Stimulated activated effector memory CD8-positive, alpha-beta T cell treated with anti-CD3 and anti-CD28 coated beads, Interleukin-12 subunit alpha, Interleukin-12 subunit beta, amount 100 ng/mL, for 72 hours (primary cell): Measurements from ENCODE around the gene LRRK1.

Experiments
- ATAC-seq: fragments of 150-1000 bp; cut with Tn5 transposase; 2 replicates; pipeline ENCODE4 v1.10.0; 2021
- DNase-seq, 2 donors: peaks; one replicate each; pipeline ENCODE4 v3.0.0; 2021 to 2022; ENCODE audit warnings: low spot score in 2 of 2
- H3K27ac Mint-ChIP-seq: one replicate; pipeline ENCODE4 v1.8.0; 2022; ENCODE audit warnings: mild to moderate bottlenecking, mixed read lengths
- H3K36me3 Mint-ChIP-seq: one replicate; pipeline ENCODE4 v1.8.0; 2022; ENCODE audit warnings: mild to moderate bottlenecking, mixed read lengths
- H3K4me1 Mint-ChIP-seq: one replicate; pipeline ENCODE4 v1.8.0; 2022; ENCODE audit warnings: mixed read lengths
- H3K4me3 Mint-ChIP-seq: one replicate; pipeline ENCODE4 v1.8.0; 2022; ENCODE audit warnings: mild to moderate bottlenecking, mixed read lengths
- H3K9me3 Mint-ChIP-seq: one replicate; pipeline ENCODE4 v1.8.0; 2022; ENCODE audit warnings: mixed read lengths

Gene LRRK1

DNA sequence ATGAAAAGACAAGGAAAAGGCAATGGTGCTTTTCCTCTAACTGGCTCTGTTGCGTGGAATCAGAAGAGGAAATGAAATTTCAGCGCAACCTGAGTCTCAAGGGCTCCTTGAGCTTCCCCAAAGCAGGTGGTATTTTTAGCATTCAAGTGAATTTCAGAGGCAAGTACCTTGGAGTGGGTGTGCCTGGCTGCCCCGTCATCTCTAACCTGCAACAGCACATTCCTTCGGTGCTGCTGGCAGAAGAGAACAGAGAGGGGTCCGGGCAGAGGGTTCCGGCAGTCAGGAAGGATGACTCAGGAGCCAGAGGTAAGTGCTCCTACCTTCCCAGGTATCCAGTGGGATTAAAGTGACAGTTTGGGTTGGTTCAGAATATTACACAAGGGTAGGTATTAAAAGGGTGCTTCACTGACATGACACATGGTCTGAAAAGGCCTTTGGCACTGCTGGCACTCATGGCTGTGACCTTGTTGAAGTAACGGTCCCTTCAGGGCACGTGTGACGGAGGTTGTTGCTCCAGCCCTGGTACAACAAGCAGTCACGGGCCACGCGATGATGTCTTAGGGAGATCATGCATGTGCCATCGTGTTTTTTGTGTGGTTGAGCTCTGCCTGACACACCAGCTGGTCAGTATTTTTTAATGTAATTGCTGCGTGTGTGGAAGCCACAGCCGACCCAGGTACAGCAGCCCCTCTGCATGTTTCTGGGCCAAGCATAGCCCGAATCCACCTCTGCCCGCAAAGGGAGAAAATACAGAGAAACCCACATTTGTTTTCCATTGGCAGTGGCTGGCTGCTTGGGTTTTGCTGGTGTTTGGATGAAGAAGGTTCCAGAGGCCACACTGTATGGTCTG lies 75.7 kb downstream of the LRRK1 start:
- H3K9me3 Mint-ChIP-seq = no peaks in the 10 kb centered on the region
- no peaks in the 10 kb centered on the region for H3K4me1 Mint-ChIP-seq
- no peaks in the 10 kb centered on the region for H3K36me3 Mint-ChIP-seq
- no peak overlapping the region for H3K27ac Mint-ChIP-seq
- peak in 1 of 2 donors; percentile 17 for DNase-seq
- H3K4me3 Mint-ChIP-seq = no peak overlapping the region
- ATAC-seq = no peak

DNA sequence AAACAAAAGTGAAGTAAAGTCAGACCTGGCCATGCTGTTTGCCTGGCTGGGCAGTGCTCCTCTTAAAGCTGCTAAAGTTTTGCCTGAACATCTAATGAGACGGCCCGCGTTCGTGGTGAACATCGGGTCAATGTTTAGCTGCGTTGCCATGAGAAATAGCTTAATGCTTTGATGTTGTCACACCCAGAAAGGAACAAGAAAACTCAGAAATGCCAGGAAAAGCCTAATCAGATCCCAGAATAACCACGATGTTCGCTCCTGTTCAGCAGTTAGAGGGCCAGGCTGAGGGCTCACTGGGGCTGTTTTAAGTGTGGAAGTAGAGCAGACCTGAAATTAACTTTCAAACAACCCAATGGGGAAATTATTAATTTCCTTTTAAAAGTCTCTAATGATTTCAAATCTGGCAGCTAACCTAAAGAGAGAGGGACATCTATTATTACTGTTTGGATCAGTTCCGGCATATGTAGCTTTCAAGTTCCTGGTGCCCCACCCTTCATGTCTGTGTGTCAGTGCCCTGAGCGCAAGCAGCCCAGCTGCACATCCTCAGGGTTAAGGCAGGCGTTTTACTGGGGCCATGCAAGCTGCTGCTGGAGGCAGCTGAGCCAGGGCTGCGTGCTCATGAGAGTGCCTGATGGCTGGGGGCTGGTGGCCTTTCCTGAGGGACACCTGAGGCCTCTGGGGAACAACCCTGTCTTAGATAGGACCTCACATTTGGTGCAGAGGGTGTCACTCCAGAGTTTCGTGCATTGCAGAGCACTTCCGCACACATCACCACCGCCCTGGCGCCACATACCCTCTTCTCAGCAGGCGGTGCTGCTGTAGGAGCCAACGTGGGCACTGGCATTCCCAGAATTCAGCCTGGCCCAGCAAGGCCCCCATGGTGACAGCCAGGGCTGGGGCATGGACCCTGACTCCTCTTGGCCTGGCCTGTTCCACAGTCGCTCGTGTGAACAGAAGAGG lies 76.6 kb downstream of the LRRK1 start:
- H3K4me3 Mint-ChIP-seq = no peak overlapping the region
- DNase-seq = peak in 1 of 2 donors; percentile 29
- no peaks in the 10 kb centered on the region for H3K36me3 Mint-ChIP-seq
- no peaks in the 10 kb centered on the region for H3K9me3 Mint-ChIP-seq
- H3K4me1 Mint-ChIP-seq = no peaks in the 10 kb centered on the region
- no peak for ATAC-seq
- no peak overlapping the region for H3K27ac Mint-ChIP-seq

DNA sequence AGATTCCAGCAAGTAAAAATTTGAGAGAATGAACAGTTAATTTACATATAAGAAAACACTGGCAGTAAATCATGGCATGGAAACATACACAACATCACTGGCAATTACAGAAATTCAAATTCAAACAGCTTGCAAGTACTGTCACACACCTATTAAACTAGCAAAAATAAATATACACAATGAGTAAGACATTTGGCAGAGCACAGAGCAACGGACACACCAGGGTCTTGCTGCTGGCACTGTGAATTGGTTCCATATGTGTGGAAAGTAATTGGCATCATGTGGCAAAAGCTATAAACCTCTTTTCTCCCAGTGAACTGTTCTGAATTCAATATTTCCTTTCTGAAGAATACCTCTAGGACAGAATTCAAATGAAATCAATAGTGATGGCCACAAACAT lies 78.3 kb downstream of the LRRK1 start:
- H3K9me3 Mint-ChIP-seq = no peaks in the 10 kb centered on the region
- H3K27ac Mint-ChIP-seq = no peak overlapping the region
- DNase-seq (no peak), ATAC-seq (no peak)
- H3K36me3 Mint-ChIP-seq = no peaks in the 10 kb centered on the region
- no peaks in the 10 kb centered on the region for H3K4me1 Mint-ChIP-seq
- no peak overlapping the region for H3K4me3 Mint-ChIP-seq

DNA sequence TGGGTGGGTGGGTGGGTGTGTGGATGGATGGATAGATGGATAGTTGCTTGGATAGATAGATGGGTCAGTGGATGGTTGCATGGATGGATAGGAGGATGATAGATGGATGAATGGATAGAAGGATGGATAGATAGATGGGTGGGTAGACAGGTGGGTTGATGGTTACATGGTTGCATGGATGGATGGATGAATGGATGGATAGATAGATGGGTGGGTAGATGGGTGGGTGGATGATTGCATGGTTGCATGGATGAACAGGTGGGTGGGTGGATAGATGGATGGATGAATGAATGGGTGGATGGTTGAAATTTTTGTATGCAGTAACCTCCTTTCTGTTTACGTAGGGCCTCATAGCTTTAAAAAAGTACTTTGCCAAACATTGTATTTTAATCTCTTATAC lies 79.5 kb downstream of the LRRK1 start:
- Mint-ChIP-seq H3K9me3 (no peaks in the 10 kb centered on the region), H3K4me3 (no peak overlapping the region), H3K27ac (no peak overlapping the region), H3K4me1 (no peaks in the 10 kb centered on the region), H3K36me3 (no peaks in the 10 kb centered on the region)
- ATAC-seq (no peak), DNase-seq (no peak)

DNA sequence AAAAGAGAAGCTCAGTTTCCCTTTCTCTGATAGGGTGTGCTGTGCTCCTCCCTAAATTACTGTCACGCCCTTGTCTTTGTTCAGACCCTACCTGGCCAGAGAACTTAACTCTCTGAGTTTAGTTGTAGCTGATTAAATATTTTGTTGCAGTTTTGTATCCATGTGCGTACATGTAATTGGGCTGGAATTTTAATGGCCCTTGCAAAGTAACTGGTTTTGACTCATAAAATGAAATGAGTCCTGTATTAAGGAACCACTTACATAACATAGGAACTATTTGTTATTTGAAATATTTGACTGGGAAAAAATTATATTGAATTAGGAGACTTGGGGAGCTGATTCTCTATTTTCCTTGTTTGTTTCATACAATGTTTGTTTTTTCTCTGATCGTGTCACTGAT lies 80.2 kb downstream of the LRRK1 start:
- no peak overlapping the region for H3K27ac Mint-ChIP-seq
- no peaks in the 10 kb centered on the region for H3K4me1 Mint-ChIP-seq
- no peak overlapping the region for H3K4me3 Mint-ChIP-seq
- ATAC-seq = no peak
- no peak for DNase-seq
- H3K36me3 Mint-ChIP-seq = no peaks in the 10 kb centered on the region
- no peaks in the 10 kb centered on the region for H3K9me3 Mint-ChIP-seq

DNA sequence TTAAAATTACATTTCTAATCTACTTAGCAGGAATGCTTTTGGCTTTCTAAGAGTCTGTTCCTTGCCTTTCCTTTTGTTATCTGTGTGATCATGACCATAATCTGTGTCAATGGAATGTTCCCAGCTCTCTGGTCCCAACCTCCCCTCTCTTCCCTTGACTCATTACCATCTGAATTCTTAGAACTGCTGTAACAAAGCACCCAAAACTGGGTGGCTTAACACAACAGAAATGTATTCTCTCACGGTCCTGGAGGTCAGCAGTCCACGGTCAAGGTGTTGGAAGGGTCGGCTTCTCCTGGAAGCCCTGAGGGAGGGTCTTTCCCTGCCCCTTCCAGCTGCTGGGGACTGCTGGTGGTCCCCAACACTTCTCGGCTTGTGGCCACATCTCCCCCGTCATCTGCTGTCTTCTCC lies 81.1 kb downstream of the LRRK1 start:
- ATAC-seq (no peak), DNase-seq (peak in 1 of 2 donors; percentile 37)
- Mint-ChIP-seq H3K36me3 (no peaks in the 10 kb centered on the region), H3K4me1 (no peaks in the 10 kb centered on the region), H3K9me3 (no peaks in the 10 kb centered on the region), H3K4me3 (no peak overlapping the region), H3K27ac (no peak overlapping the region)

DNA sequence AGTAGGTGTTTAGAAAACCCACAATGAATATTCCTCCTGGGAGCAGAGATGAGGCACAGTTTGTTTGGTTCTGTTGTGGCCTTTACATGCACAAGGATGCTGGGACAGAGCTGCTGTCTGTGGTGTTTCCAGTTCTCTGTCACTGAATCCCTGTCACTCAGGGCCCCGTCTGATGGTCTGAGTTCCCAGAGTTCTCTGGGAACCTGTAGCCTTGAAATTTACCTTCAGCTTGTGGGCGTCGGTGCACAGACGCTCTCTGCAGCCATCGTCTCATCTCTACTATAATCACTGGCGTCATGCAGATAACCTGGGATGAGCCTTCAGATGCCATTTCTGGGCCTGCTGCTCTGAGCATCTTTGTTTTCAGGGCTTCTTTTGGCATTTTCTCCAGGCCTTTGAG lies 81.9 kb downstream of the LRRK1 start:
- DNase-seq (peak in 1 of 2 donors; percentile 20), ATAC-seq (no peak)
- H3K9me3 Mint-ChIP-seq = no peaks in the 10 kb centered on the region
- H3K36me3 Mint-ChIP-seq = no peaks in the 10 kb centered on the region
- H3K4me1 Mint-ChIP-seq = no peaks in the 10 kb centered on the region
- H3K4me3 Mint-ChIP-seq = no peak overlapping the region
- no peak overlapping the region for H3K27ac Mint-ChIP-seq

DNA sequence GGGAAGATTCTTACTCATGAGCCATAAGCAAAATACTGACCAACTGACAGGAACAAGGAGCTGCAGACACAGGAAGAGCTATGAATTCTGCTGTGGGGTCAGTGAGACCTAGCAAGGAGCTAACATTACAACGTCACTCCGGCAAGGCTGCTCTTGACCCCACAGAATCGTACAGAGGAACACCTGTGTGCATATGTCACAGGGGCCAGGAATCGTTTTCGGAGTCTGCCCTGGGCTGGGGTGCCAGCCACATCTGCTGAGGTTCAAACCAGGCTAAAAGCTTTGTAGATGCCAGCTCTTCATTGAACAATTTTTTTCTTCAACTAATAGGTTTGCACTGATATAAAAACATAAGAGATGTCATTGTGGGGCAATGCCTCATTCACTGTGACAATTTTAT lies 82.6 kb downstream of the LRRK1 start:
- H3K36me3 Mint-ChIP-seq = no peaks in the 10 kb centered on the region
- H3K4me3 Mint-ChIP-seq = no peak overlapping the region
- no peak overlapping the region for H3K27ac Mint-ChIP-seq
- DNase-seq = no peak
- ATAC-seq = no peak
- H3K9me3 Mint-ChIP-seq = no peaks in the 10 kb centered on the region
- no peaks in the 10 kb centered on the region for H3K4me1 Mint-ChIP-seq

DNA sequence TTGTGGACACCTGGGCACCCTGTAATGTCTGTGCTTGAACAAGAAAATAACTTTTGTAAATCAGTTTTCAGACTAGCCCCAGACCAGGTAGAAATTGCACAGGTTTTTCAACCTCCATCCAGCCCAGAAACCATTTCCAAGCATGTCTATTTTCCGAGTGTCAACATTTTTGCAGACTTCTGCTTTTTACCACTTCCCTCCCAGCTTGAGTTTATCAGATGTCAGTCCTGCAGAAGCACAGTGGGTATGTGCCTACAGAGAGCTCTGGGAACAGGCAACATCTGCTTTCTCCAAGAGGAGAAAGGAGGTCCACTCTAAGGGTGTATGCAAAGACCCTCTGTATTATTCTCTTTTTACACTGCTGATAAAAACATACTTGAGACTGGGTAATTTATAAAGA lies 83.9 kb downstream of the LRRK1 start:
- no peaks in the 10 kb centered on the region for H3K9me3 Mint-ChIP-seq
- ATAC-seq = no peak
- no peaks in the 10 kb centered on the region for H3K36me3 Mint-ChIP-seq
- no peak overlapping the region for H3K4me3 Mint-ChIP-seq
- no peak overlapping the region for H3K27ac Mint-ChIP-seq
- DNase-seq = no peak
- peaks cover 12% of the 10 kb centered on the region for H3K4me1 Mint-ChIP-seq

DNA sequence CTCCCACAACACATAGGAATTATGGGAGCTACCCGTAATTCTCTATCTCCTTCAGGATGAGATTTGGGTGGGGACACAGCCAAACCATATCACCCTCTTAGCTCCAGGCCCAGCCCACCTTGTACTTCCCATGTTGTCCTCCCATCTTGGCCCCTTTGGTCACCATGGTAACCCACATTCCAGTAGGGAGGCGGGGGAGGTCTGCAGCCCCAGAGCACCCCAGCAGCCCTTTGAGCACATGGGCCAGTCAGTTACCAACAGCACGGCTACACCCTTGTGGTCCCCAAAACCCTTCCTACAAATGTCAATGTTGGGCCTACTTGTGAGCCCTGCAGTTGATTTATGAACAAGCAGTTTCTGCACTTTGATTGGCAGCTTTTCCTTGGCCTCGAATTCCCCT lies 84.5 kb downstream of the LRRK1 start:
- no peak for ATAC-seq
- Mint-ChIP-seq H3K4me1 (peaks cover 19% of the 10 kb centered on the region), H3K4me3 (no peak overlapping the region), H3K36me3 (peaks cover 3% of the 10 kb centered on the region), H3K9me3 (no peaks in the 10 kb centered on the region), H3K27ac (no peak overlapping the region)
- no peak for DNase-seq

DNA sequence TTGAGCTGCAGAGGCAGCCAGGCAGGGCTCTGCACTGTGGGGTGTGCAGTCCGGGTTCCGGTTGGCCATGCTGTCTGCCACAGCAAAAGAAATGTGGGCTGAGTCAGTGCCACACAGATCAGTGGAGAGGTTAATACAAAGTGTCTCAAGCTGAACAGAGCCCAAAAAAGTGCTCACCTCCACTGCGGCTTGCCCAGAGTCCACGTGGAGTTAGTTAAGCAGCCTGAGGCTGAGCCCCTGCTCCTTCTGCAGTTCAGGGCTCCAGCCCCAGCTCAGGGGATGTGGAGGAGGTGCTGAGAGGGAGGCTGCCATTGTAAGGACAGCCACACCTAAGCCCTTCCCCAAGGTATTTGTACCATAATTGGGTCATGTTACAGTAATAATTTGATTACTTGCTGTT lies 85.3 kb downstream of the LRRK1 start:
- Mint-ChIP-seq H3K9me3 (no peaks in the 10 kb centered on the region), H3K4me3 (no peak overlapping the region), H3K4me1 (peaks cover 21% of the 10 kb centered on the region), H3K27ac (no peak overlapping the region), H3K36me3 (peaks cover 7% of the 10 kb centered on the region)
- DNase-seq = no peak
- no peak for ATAC-seq

DNA sequence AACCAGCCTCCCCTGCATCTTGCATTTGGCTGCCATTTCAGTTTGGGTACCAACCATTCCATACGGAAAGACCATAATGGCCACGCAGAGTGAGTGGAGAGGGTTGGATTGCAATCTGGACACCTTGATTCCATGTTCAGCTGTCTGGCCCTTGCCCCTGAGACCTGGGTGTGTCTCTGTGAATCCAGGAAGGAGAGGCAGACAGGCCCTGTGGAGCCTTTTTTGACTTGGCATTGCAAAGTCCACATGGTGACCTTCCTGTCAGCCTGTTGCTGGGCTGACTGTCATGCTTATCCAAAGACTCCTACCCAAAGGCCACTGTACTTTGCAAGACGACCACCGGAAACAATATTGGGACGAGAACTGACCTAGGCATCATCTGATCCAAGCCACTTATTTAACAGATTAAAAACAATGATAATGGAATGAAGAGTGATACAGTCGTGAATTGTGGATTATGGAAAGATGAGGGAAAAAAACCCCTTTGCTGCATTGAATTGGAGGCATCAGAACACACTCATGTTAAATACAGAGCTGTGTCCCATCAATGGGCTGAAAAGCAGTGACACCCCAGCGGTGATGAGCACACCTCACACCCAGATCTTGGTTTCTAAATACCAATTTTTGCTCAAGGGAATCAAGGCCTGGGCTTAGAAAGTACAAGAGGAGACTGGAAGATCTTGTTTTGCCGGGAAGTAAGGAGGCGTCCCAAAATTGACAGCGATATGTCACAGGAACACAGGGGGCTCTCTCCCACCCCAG lies 86.0 kb downstream of the LRRK1 start:
- Mint-ChIP-seq H3K36me3 (peaks cover 7% of the 10 kb centered on the region), H3K4me1 (peaks cover 21% of the 10 kb centered on the region), H3K9me3 (no peaks in the 10 kb centered on the region), H3K27ac (no peak overlapping the region), H3K4me3 (no peak overlapping the region)
- ATAC-seq = no peak
- no peak for DNase-seq

DNA sequence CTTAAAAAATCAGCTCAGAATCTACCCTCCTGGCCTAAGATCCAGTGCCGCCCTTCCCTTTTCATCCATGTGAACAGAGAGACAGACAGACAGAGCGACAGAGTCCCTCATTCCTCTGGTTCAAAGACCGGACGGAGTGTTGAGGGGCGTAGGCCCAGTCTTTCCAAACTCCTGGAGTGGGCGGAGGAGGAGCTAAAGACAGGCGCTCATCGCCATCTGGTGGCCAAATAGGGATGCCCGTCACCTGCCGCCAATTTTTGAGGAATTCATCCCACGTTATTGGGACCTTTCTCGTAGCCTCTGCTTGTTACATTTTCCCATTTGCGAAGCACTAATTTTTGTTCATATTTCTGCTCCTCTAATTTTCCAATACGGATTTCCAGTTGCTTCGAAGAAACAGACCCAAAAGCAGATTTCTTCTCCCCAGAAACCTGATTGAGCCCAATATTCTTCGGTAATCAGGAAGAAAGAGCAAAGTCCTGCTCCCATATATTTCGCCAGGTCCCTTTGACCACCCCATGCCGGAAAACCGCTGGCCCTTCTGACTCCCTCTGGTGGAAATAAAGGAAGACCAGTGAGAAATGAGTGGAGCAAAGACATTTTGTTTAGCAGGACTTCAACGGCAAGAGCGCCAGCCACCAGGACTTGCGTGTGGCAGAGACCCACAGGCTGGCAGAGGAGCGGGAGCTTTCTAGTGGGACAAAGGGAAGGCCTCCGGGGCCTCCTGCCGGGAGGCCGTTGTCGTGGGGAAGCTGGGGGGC lies 88.0 kb downstream of the LRRK1 start:
- DNase-seq = peak; percentile 44 to 79
- H3K36me3 Mint-ChIP-seq = peaks cover 7% of the 10 kb centered on the region
- peak; percentile 63 for ATAC-seq
- peak overlapping the region; percentile 79 for H3K4me3 Mint-ChIP-seq
- no peak overlapping the region for H3K27ac Mint-ChIP-seq
- no peaks in the 10 kb centered on the region for H3K9me3 Mint-ChIP-seq
- H3K4me1 Mint-ChIP-seq = peaks cover 21% of the 10 kb centered on the region

DNA sequence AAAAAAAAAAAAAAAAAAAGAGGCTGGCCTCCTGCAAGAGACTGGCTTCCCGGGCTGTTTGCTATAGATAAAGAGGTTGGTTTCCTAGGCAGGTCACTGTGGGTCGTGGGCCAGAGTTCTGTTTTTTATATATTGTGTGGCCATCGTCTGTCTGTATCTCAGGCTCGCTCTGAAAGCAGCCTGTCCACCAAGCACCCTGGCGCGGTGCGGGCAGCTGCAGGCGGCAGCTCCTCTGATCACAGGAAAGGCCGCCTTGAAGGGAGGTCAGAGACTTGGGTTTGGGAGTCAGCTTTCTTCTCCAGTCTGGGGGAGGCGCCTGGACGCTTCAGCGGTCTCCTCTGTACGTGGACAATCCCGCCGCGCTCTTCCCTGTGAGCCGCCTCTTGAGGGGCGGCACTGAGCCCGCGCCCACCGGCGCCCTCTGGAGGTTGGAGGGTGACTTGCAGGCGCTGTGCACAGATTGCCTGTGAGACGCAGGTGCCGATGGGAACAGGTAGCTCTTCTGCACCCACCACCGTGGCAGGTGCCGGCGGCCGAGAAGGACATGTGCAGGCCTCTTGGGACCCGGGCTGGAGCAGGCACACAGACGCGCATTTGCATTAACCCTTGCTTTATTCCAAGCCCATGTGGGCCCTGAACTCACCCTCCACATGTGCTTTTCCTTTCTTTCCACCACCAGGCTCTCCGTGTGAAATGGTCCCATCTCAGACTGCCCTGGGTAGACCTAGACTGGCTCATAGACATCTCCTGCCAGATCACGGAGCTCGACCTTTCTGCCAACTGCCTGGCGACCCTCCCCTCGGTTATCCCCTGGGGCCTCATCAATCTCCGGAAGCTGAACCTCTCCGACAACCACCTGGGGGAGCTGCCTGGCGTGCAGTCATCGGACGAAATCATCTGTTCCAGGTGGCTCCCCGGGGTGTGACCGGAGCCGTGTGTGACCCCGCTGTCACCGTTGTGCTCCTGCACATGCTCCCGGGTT lies 89.3 kb downstream of the LRRK1 start:
- peak; percentile 95 for DNase-seq
- Mint-ChIP-seq H3K4me3 (peak overlapping the region; percentile 79), H3K27ac (no peak overlapping the region), H3K36me3 (peaks cover 7% of the 10 kb centered on the region), H3K9me3 (no peaks in the 10 kb centered on the region), H3K4me1 (peaks cover 21% of the 10 kb centered on the region)
- peak; percentile 88 for ATAC-seq
